Ovary (tissue), 3 donors: ENCODE results near the gene CACNB2.

Experiments
- CTCF ChIP-seq, 3 donors: fragments of 450-650 bp in 2 of 3; fragments of 200-600 bp in 1 of 3; IDR thresholded peaks; one replicate each; pipeline versions ENCODE4 v1.5.1 to v1.8.0; 2016 to 2022; ENCODE audit warnings: antibody characterized with exemption in 3 of 3, mild to moderate bottlenecking in 1 of 3
- EP300 ChIP-seq: sonication (generic); formaldehyde crosslinking; IDR thresholded peaks from one replicate; pipeline ENCODE4 v1.6.1; 2017; ENCODE audit warnings: antibody characterized with exemption
- POLR2A ChIP-seq: fragments of 450-650 bp; IDR thresholded peaks from one replicate; pipeline ENCODE4 v1.6.1; 2017; ENCODE audit warnings: antibody characterized with exemption, mild to moderate bottlenecking, moderate library complexity
- donor health status: DM: no; HTN: no; CAD: no.

- TF ChIP-seq POLR2A, result no peak
- TF ChIP-seq CTCF (IDR thresholded peaks at IDR 0.05), result no peak
- TF ChIP-seq EP300, result no peak
Measured at GRCh38 chr10:18554479-18554878, 414.3 kb downstream of the CACNB2 start.
